GM12892 (cell line): ENCODE results near the gene BRICD5.

Experiments
- POLR2A ChIP-seq: IDR thresholded peaks from 2 replicates; pipeline ENCODE4 v1.6.1; 2011; ENCODE audit warnings: low read depth, low read length, control low read depth
- POLR2AphosphoS5 ChIP-seq: IDR thresholded peaks from 2 replicates; pipeline ENCODE4 v1.6.1; 2011; ENCODE audit warnings: low read depth, low read length, control low read depth
- TAF1 ChIP-seq: IDR thresholded peaks from 2 replicates; pipeline ENCODE4 v1.6.1; 2011; ENCODE audit warnings: low read depth, mild to moderate bottlenecking, control low read depth, low read length, borderline replicate concordance

DNA sequence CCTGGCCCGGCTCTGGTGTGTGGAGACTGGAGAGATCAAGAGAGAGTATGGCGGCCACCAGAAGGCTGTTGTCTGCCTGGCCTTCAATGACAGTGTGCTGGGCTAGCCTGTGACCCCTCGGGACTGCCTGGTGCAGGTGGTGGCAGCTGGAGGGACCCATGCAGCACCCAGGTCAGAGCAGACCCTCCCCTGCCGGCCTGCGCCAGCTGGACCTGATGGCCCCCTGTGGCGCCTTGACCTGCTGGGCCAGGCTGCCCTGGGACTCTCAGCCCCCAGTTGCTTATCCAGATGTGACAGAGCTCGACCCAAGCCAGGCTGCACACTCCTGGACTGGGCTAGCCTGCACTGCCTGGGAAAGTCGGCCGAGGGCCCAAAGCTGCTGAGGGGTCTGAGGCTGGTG lies 1.9 kb downstream of the BRICD5 start:
- TF ChIP-seq POLR2AphosphoS5, result no peak
- TF ChIP-seq POLR2A, result no peak
- no peak for TF ChIP-seq TAF1
